HG02571 (cell line): ENCODE data around the gene RPS19BP1.
A peak's percentile ranks its signal among the peaks of the same experiment; 100 is the strongest.
"Not testable (repeated sequence)": the region's sequence is repeated elsewhere in the genome, so short reads cannot be mapped to it uniquely, and the experiment has no call there.

ENCODE experiments used
- ATAC-seq: cut with Tn5 transposase; IDR thresholded peaks from one replicate; pipeline ENCODE4 v1.9.1; 2021; ENCODE audit warnings: mild to moderate bottlenecking, moderate library complexity; ENCODE audit not compliant: unreplicated experiment

The RPS19BP1 gene

GRCh38 chr22:39514373-39514973 is 18.1 kb downstream of the RPS19BP1 start:
- no peak for ATAC-seq

DNA sequence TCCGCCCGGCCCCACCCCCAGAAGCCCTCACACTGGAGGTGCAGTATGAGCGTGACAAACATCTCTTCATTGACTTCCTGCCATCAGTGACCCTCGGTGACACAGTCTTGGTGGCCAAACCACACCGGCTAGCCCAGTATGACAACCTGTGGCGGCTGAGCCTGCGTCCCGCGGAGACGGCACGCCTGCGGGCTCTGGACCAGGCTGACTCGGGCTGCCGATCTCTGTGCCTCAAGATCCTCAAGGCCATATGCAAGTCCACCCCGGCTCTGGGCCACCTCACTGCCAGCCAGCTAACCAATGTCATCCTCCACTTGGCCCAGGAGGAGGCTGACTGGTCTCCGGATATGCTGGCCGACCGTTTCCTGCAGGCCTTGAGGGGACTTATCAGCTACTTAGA is 18.8 kb downstream of the RPS19BP1 start:
- ATAC-seq, result no peak

DNA sequence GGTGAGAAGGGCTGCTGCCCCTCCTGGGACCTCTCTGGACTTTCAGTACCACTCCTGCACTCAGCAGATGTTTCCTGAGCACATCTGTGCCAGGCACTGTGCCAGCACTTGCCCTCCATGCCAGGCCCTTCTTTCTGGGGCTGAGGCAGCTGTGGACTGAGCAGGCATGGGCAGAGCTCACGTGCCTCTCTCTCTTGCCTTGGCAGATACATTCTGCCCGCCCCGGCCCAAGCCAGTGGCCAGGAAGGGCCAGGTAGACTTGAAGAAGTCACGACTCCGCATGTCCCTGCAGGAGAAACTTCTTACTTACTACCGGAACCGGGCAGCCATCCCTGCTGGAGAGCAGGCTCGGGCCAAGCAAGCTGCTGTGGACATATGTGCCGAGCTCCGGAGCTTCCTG is 20.5 kb downstream of the RPS19BP1 start:
- ATAC-seq, result no peak

- ATAC-seq, result no peak
Observed at GRCh38 chr22:39511226-39511625, 21.3 kb downstream of the RPS19BP1 start.

DNA sequence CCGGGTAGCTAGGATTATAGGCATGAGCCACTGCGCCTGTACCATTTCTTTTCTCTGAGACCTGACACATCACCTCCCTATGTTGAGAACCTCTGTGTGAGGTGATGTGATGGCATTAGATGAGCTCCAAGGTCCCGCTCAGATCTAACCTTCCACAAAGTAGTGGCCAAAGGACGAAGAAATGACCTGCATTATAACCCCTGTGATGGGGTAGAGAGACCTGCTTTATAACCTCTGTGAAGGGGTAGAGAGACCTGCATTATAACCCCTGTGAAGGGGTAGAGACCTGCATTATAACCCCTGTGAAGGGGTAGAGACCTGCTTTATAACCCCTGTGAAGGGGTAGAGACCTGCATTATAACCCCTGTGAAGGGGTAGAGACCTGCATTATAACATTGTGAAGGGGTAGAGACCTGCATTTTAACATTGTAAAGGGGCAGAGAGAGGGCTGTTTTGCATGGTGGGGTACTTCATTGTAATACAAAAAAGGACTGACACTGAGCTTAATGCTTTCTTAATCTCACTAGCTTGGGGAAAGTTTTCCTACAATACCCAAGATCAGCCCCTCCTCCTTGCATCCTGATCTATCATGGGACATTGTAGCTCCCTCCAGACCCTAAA is 21.9 kb downstream of the RPS19BP1 start:
- ATAC-seq, result no peak

DNA sequence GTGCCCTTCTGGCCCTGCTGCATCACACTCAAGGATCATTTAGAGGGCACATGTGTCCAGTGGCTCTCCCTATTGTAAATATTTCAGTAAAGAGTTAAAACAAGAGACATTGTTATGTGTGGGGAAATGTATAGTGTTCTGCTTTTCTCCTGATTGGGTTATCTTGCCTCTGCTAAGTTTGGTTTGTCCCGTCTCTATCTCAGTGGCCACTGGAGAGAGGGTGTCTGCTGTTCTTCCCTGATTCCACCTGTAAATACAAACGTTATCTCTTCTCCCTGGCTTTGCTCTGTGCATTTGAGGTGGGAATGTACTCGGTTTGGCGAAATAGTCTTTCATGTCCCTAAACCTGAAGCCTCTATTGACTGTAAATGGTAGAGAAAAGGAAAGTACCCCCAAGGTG is 24.2 kb downstream of the RPS19BP1 start:
- no peak for ATAC-seq

GRCh38 chr22:39507021-39507420 is 25.5 kb downstream of the RPS19BP1 start:
- ATAC-seq, result not testable (repeated sequence)

DNA sequence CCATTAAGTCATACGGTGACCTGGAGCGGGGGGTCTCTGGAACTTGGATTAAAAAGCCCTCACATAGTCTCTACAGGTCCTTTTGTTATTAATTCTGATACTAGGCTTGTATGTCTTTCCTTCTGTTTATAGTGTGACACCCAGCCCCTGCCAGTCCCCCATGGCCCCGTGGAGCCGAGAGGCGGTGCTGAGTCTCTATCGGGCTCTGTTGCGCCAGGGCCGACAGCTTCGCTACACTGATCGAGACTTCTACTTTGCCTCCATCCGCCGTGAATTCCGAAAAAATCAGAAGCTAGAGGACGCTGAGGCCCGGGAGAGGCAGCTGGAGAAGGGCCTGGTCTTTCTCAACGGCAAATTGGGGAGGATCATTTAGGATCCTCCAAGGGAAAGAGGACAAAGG is 28.5 kb downstream of the RPS19BP1 start:
- ATAC-seq, result no peak

DNA sequence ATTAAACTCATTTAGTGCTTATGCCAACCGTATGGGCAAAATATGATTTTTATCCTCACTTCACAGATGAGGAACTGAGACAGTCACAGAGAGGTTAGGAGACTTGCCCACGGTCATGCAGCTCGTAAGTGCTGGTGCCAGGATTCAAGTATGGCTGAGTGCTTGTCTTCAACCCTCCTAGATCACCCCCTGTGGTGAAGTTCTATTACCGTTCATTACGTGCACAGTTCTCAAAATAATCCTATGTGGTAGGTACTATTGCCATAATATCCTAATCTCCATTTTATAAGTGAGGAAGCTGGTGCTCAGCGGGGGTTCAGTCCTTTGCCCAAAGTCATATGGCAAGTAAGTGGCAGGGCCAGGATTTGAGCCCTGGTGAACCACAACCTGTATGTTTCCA is 28.9 kb downstream of the RPS19BP1 start:
- no peak for ATAC-seq

- no peak for ATAC-seq
Observed at GRCh38 chr22:39502789-39503409, 29.6 kb downstream of the RPS19BP1 start.

- ATAC-seq, result peak; percentile 86
Observed at GRCh38 chr22:39502109-39502788, 30.3 kb downstream of the RPS19BP1 start, which contains the start of gene MIEF1. Gene MIEF1 (plus strand): TSS chr22:39502290. CDS start chr22:39511295, 9,005 bp downstream.

- no peak for ATAC-seq
Observed at GRCh38 chr22:39501644-39502108, 30.9 kb downstream of the RPS19BP1 start.

GRCh38 chr22:39500101-39500500 is 32.4 kb downstream of the RPS19BP1 start:
- ATAC-seq, result no peak

DNA sequence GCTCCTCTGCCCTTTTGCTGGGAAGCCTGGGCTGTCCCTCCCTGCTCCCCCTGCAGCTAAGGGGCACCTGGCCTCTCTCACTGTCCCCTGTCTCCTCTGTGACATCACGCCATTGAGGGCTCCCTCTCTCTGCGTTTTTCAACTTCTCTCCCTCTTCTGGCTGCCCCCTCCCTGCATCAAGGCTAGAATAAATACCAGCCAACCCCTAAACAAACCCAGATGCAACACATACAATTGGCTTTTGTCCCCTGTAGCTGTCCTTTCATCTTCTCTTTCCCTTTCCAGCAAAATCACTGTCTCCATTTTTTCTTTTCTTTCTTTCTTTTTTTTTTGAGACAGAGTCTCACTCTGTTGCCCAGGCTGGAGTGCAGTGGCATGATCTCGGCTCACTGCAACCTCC is 33.7 kb downstream of the RPS19BP1 start:
- no peak for ATAC-seq

DNA sequence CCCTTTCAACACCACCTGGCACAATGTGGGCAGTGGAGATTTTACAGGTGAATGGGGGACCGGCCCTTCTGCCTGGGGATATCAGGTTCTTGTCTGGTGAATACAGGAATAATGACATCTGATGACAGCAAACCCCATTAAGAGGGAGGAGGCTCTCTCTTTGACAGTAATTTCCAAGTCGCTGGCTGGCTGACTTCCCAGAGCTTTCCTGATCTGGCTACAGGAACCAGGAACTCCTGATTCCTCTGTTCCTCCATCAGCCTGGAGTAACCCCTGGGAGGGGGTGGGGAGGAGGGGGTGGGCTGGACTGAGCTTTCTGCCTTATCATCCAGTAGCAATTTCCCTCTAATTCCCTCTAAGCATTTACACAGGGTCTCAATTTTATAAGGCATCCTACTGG is 34.2 kb downstream of the RPS19BP1 start:
- no peak for ATAC-seq

- no peak for ATAC-seq
Observed at GRCh38 chr22:39497429-39497828, 35.1 kb downstream of the RPS19BP1 start.

GRCh38 chr22:39496131-39496838 is 36.3 kb downstream of the RPS19BP1 start:
- no peak for ATAC-seq

DNA sequence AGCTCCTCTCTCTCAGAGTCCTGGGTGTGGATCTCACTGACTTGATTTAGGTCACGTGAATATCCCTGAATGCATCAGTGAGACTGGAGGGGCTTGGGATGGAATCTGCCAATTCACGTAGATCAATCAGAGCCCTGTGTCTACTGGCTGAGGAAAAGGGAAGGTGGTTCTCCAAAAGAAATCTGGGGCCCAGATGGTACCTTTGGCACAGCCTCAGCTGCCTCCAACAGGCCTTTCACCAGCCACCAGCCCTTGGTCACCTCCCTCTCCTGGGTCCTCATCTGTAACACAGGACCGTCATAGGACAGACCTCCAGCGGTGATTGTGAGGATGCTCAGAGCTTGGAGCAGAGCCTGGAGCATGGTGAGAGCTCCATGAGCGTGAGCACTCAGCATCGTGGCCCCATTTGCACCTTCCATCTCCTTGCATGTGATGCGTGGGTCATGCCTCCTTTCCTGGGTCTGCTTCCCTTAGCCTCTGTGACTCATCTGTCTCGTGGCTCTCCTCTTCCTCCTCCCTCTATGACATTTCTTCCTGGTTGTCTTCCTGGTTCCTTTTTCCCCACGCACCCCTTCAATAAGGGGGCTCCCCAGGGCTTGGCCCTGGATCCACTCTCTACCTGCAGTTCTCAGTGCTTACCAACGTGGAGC is 38.0 kb downstream of the RPS19BP1 start:
- ATAC-seq, result no peak

GRCh38 chr22:39493759-39494158 is 38.8 kb downstream of the RPS19BP1 start:
- ATAC-seq, result no peak

DNA sequence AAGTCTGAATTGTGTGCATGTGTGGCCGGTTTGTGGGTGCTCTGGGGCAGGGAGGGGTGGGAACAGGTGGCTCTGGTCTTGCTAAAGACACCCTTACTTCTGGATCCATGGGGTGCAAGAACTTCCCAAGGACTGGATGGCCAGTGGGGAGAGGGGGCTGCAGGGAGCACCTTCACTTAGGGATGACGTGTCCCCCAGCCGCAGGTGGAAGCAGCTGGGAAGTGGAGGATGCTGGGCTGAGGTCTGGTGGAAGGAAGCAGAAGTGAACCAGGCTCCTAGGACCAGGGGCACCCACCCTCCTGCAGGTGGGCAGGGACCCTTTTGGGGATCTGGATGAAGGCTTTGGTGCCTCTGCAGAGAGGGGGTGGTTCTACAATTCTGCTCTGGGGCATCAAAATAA is 40.4 kb downstream of the RPS19BP1 start:
- no peak for ATAC-seq

GRCh38 chr22:39491696-39492095 is 40.9 kb downstream of the RPS19BP1 start:
- no peak for ATAC-seq
